Panc1 (cell line): ENCODE data around the gene LAMA5. TPM values are rescaled to one million over a fixed set of nuclear protein-coding genes. Genes with fewer than 3 reads are reported as not detected.

Experiments
- ATAC-seq: fragments of 200-7000 bp; cut with Tn5 transposase; 2 replicates; pipeline ENCODE4 v1.9.1; 2020; ENCODE audit warnings: mild to moderate bottlenecking, moderate library complexity
- BruUV-seq: library from RNA; stranded (reverse); fragments of 400-500 nt; replicated peaks from 2 replicates; lab custom pipeline; 2021; lab: Mats Ljungman, UMichigan
- CTCF ChIA-PET: fragments of 300-600 bp; sonication (Branson Sonifier 250); formaldehyde crosslinking; loops from one replicate; lab custom pipeline; 2022; ENCODE audit warnings: antibody characterized with exemption; lab: Charles Lee
- POLR2A ChIA-PET: fragments of 300-600 bp; sonication (Branson Sonifier 250); formaldehyde crosslinking; loops from one replicate; lab custom pipeline; 2022; ENCODE audit warnings: antibody characterized with exemption; lab: Charles Lee
- DNase-seq: peaks from one replicate; pipeline ENCODE4 v3.0.0-alpha.2; 2010; ENCODE audit warnings: low read depth, low spot score
- H3K27ac ChIP-seq: 2 replicates; pipeline ENCODE4 v1.5.1; 2011; ENCODE audit warnings: mild to moderate bottlenecking, low read length, inconsistent platforms
- H3K27me3 ChIP-seq: fragments of 200-500 bp; sonication (Bioruptor generic); 2 replicates; pipeline ENCODE4 v1.6.0; 2014; ENCODE audit warnings: low read length, inconsistent platforms; ENCODE audit not compliant: control insufficient read depth, insufficient read depth
- H3K36me3 ChIP-seq: fragments of 200-500 bp; sonication (Bioruptor generic); 2 replicates; pipeline ENCODE4 v1.5.1; 2014; ENCODE audit warnings: inconsistent platforms, mild to moderate bottlenecking, low read length, moderate library complexity; ENCODE audit not compliant: control insufficient read depth, insufficient read depth
- H3K4me1 ChIP-seq: 2 replicates; pipeline ENCODE4 v1.5.1; 2011; ENCODE audit warnings: inconsistent platforms, mild to moderate bottlenecking, low read length, moderate library complexity; ENCODE audit not compliant: control insufficient read depth, insufficient read depth
- H3K4me3 ChIP-seq, 2 experiments: 2 replicates each; pipeline ENCODE4 v1.5.1; 2011 to 2012; ENCODE audit warnings: low read depth in 2 of 2, low read length in 2 of 2, mild to moderate bottlenecking in 2 of 2, inconsistent platforms in 1 of 2, moderate library complexity in 1 of 2
- H3K9me3 ChIP-seq: fragments of 200-500 bp; sonication (Bioruptor generic); 2 replicates; pipeline ENCODE4 v1.5.1; 2014; ENCODE audit warnings: low read depth, mild to moderate bottlenecking, inconsistent platforms, low read length, moderate library complexity; ENCODE audit not compliant: control insufficient read depth, insufficient read depth
- CTCF ChIP-seq: fragments of 450-650 bp; IDR thresholded peaks from 2 replicates; pipeline ENCODE4 v1.5.1; 2017; ENCODE audit warnings: mild to moderate bottlenecking
- POLR2AphosphoS5 ChIP-seq: IDR thresholded peaks from 2 replicates; pipeline ENCODE4 v1.6.1; 2012; ENCODE audit warnings: mild to moderate bottlenecking, low read depth, low read length, moderate library complexity
- REST ChIP-seq, 2 experiments: IDR thresholded peaks; 2 replicates each; pipeline ENCODE4 v1.6.1; 2011 to 2012; ENCODE audit warnings: low read depth in 2 of 2, control low read depth in 1 of 2, low read length in 1 of 2, mild to moderate bottlenecking in 1 of 2, moderate library complexity in 1 of 2; ENCODE audit not compliant: insufficient read depth in 1 of 2
- SIN3A ChIP-seq: IDR thresholded peaks from 2 replicates; pipeline ENCODE4 v1.6.1; 2012; ENCODE audit warnings: low read depth, mild to moderate bottlenecking, low read length, moderate library complexity, borderline replicate concordance; ENCODE audit not compliant: insufficient read depth
- TCF7L2 ChIP-seq: IDR thresholded peaks from 2 replicates; pipeline ENCODE4 v1.6.1; 2011; ENCODE audit warnings: mild to moderate bottlenecking, low read depth, low read length, inconsistent platforms
- in situ Hi-C: cut with HindIII; loops from 2 replicates; pipeline ENCODE4 v1.10.0; 2016; ENCODE audit warnings: low sequenced_read_pairs, low pct_unique_long_range_greater_than_20kb
- intact Hi-C: fragments of 100-400 bp; cut with micrococcal nuclease; formaldehyde crosslinking; loops from one replicate; pipeline ENCODE4 v1.10.0; 2022; ENCODE audit not compliant: unreplicated experiment
- total RNA-seq: library from RNA; stranded (reverse); gene quantifications from one replicate; pipeline ENCODE4 v1.2.1, GENCODE V29; 2021; ENCODE audit not compliant: unreplicated experiment

Gene LAMA5
- total RNA-seq, 1 experiment from 2014 or later: 497 TPM

- Histone ChIP-seq H3K36me3 (no peaks in the 10 kb centered on the region), H3K4me1 (peaks cover 92% of the 10 kb centered on the region), H3K9me3 (no peaks in the 10 kb centered on the region), H3K27ac (peak overlapping the region; percentile 93), H3K27me3 (no peaks in the 10 kb centered on the region), H3K4me3 (peak overlapping the region in 1 of 2 experiments; percentile 8; a peak in 1 of 4 replicates)
- ChIA-PET CTCF (no interaction called here), POLR2A (interaction anchor here (0.7 kb wide), 1 partner anchor 176 kb away, joined by 3 read pairs; no protein-coding TSS in a partner anchor)
- no peak for TF ChIP-seq POLR2AphosphoS5
- no peak for TF ChIP-seq REST (IDR thresholded peaks at IDR 0.05; ENCODE audit: insufficient read depth in 1 of 2, low read depth in 2 of 2, low read length in 1 of 2)
- TF ChIP-seq SIN3A: no peak
- no peak for TF ChIP-seq CTCF
- TF ChIP-seq TCF7L2: no peak
- DNase-seq (no peak), ATAC-seq (no peak)
- in situ Hi-C loops (no loop called here), intact Hi-C loops (no loop called here)
- no TSS peak for BruUV-seq
Observed at GRCh38 chr20:62357681-62358080, 9.4 kb downstream of the LAMA5 start.

- peaks cover 92% of the 10 kb centered on the region for H3K4me1 ChIP-seq
- DNase-seq (no peak), ATAC-seq (0 out of 2 replicates have a peak, but pooled peaks have one; percentile 2)
- no peak overlapping the region for H3K4me3 ChIP-seq
- POLR2A ChIA-PET: interaction anchor here (0.7 kb wide), 1 partner anchor 176 kb away, joined by 3 read pairs; no protein-coding TSS in a partner anchor
- in situ Hi-C loops: no loop called here
- H3K27me3 ChIP-seq: no peaks in the 10 kb centered on the region
- CTCF ChIA-PET: no interaction called here
- intact Hi-C loops: no loop called here
- TF ChIP-seq POLR2AphosphoS5 (no peak), SIN3A (no peak), CTCF (no peak), TCF7L2 (no peak), REST (IDR thresholded peaks at IDR 0.05; ENCODE audit: insufficient read depth in 1 of 2, low read depth in 2 of 2, low read length in 1 of 2) (no peak)
- H3K27ac ChIP-seq: peak overlapping the region; percentile 93
- no TSS peak for BruUV-seq
- H3K9me3 ChIP-seq: no peaks in the 10 kb centered on the region
- no peaks in the 10 kb centered on the region; the same call in 1 of the 2 replicates for H3K36me3 ChIP-seq
Observed at GRCh38 chr20:62357187-62357667, 9.9 kb downstream of the LAMA5 start.
